NCI-H2107 treated with DMSO at 0.1 percent for 48 hours (cell line): ENCODE results near the gene ZDHHC22.

Source experiments
- DNase-seq: peaks from one replicate; lab custom pipeline; 2025; ENCODE audit not compliant: unreplicated experiment; lab: John Stamatoyannopoulos, UW

ZDHHC22 gene

DNA sequence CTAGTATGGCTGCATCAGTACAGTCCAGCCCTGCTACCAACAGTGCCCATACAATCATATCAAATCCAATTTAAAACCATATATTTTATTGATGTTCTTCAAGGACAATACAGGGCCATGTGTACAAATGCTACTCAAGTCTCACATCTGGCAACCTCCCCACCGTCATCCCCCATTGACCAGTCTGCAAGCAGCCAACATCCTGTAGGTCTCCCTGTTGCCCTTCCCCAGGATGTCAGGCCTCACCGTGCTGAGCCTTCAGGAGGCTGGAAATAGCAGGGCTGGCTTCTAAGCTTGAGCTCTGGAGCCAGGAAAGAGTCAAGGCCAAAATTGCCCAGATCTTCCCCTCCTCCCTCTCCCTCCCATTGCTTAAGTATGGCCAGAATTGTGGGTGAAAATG lies 10.4 kb downstream of the ZDHHC22 start:
- no peak for DNase-seq

DNA sequence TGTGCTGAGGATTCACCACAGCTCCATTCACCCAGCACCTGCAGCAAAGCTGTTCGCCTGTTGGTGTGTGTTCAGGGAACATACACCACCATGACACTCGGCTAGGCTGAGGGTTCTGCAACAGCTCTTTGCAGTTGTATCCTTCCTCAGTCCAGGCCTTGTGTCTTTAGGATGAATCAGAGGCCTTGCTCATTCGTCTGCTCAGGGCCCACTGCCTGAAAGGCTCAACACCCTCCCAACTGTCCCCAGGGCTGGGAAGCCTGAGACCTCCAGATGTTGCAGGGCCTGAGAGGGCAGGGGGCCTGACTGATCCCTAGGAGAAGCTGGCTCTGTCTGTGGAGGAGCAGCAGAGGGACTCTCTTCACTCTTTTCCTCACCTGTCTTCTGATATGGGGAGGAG lies 11.2 kb downstream of the ZDHHC22 start:
- no peak for DNase-seq

DNA sequence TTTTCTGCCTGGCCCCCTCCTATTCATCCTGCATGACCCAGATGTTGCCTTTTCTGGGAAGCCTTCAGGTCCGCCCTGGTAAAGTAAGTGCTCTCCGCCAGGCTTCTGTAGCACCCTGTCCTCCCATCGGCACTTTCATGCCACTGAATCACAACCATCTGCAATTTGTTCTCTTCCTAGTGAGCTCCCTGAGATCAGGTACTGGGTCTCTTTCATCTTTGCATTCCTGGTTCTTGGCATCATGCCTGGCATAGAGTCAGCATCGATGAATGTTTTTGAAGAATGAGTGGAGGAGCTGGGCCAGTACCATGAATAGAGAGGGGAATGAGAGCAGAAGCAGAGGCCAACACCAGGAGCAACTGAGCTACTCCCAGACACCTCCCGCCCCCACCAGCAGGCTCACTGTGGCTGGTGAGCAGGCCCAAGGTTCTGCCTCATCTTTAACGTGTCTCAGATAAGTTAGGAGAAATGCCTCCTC lies 13.1 kb downstream of the ZDHHC22 start:
- DNase-seq = peak; percentile 50

- no peak for DNase-seq
Observed at GRCh38 chr14:77126461-77126990, 15.1 kb downstream of the ZDHHC22 start.

DNA sequence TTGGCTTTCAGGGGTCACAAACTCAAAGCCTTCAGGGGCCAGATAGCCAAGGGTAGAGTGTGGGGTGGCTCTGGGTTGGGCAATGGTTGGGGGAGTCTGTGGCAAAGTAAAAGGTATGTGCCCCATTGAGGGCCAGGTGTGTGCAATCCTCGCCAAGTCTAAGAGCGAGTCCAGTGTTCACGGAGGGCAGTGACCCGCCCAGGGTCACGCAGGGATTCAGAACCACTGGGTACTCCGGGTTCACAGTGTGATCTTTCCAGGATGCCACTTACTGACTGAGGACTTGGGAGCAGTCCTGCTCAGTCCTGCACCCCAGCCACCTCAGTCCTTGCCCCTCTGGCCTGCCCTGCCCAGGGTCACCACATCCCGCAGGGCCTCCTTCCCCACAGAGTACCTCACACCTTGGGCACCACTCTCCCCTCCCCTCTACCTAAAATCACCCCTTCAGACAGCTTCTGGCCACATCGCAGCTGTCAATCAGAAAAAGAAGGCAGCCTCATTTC lies 15.7 kb downstream of the ZDHHC22 start:
- no peak for DNase-seq

- no peak for DNase-seq
Observed at GRCh38 chr14:77125281-77125801, 16.2 kb downstream of the ZDHHC22 start.

GRCh38 chr14:77124345-77125280 lies 17.0 kb downstream of the ZDHHC22 start:
- no peak for DNase-seq

DNA sequence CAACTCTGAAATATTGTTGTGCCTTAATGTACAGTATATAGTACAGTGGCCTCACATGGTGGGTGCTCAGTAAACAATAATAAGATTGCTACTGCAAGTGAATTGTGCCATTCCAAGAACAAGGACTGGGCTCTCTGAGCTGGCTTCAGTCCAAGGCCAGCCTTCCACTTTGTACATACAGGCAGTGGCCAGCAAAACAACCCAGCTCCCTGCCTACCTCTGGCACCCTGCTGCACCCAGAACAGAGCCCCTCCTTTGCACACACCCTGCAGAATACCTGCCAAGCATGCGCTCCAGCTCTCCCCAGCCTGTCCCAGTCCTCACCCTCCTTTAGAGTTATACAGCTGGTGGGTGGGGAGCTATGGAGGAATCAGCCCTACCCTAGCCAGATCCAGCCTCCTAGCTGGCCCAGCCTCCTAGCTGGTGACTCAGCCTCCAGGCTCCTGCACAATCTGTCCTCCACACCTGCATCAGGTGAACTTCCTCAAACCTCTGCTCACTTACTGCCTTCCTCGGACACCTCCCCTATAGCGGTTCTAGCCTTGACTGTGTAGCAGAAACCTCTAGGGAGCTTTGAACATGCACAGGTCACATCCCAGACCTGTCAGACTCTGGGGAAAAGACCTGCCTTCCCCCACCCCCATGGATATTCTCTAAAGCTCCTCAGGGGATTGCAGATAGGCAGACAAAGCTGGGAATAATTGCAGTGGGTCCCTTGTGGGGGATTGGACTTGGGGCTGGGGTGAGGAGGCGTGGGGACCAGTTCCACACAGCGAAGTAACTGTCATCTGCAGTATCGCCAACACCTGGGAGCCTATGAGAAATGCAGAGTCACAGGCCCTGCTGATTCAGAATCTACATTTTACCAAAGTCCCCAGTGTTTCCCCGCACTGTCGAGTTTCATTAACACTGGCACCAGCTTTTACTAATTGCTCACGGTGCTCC lies 17.9 kb downstream of the ZDHHC22 start:
- DNase-seq = peak; percentile 84

DNA sequence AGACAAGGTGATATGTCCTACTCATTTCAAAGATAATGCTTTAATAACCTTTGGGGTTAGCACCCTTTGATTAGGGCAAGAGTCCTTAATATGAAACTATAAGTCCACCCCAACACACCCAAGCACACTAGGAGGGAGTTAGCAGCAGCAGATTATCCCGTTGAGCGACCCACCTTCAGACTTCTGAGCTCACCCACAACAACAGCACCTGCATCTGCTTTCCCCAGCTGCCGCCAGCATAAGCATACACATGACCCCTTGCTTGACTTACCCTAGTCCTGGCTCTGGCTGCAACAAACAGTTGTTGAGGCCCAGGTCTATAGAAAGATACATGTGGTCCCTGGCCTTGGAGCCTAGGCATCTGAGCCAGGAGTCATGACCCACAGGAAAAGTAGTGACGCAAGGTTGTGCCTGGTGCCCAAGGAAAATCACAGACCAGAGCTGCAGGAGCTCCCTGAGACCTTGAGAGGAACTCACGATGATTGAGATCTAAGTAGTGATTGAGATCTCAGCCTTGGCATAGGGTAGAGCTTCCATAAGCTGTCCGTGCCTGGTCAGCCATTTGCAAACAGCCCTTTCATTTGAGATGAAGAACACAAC lies 19.0 kb downstream of the ZDHHC22 start:
- no peak for DNase-seq

GRCh38 chr14:77120771-77121743 lies 20.5 kb downstream of the ZDHHC22 start:
- peak; percentile 97 for DNase-seq

- no peak for DNase-seq
Observed at GRCh38 chr14:77119851-77120250, 21.7 kb downstream of the ZDHHC22 start.

GRCh38 chr14:77116172-77116817 lies 25.3 kb downstream of the ZDHHC22 start:
- no peak for DNase-seq

GRCh38 chr14:77114609-77115008 lies 27.0 kb downstream of the ZDHHC22 start:
- no peak for DNase-seq

- DNase-seq = no peak
Observed at GRCh38 chr14:77113644-77114043, 27.9 kb downstream of the ZDHHC22 start.

DNA sequence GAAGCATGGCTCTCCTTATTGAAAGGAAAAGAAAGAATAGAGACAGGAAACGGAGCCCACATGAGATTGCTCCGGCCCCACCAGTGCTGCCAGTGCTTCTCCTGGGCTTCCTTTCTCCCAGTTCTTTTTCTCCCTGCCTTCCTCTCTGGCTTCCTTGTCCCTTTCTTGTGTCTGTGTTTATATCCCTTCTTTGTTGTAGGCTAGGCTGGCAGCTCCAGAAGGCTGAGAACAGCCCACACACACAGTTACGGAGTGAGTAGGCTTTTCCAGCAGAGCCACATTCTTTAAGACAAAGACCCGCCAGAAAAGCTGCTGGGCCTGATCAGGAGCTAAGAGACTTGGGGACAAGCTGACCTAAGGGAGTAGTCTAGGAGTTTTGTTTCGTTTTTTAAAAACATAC lies 30.6 kb downstream of the ZDHHC22 start:
- DNase-seq = no peak

GRCh38 chr14:77110286-77110685 lies 31.3 kb downstream of the ZDHHC22 start:
- no peak for DNase-seq

GRCh38 chr14:77109656-77110055 lies 31.9 kb downstream of the ZDHHC22 start:
- DNase-seq = no peak

GRCh38 chr14:77108753-77109152 lies 32.8 kb downstream of the ZDHHC22 start:
- DNase-seq = no peak

- no peak for DNase-seq
Observed at GRCh38 chr14:77107228-77107627, 34.4 kb downstream of the ZDHHC22 start.
